ENCODE measurements around the gene LRFN3. TPM values are rescaled to one million over a fixed set of nuclear protein-coding genes. Genes with fewer than 3 reads are reported as not detected.

Gene LRFN3
- total and polyA plus RNA-seq, 2 donors (not counting 1 experiment from before 2014, with no cell fraction given) = 2.2 to 2.6 TPM

Other genes with a start within 250 kb of the LRFN3 start
- not detected in 2 replicates for gene ZBTB32, start 231.8 kb upstream of the LRFN3 start, total RNA-seq
- not detected in 2 replicates for gene ZBTB32, start 231.8 kb upstream of the LRFN3 start, polyA plus RNA-seq
- gene KMT2B, start 218.4 kb upstream of the LRFN3 start, total RNA-seq = 3.9 and 5.4 TPM in 2 replicates
- 7.4 and 12.5 TPM in 2 replicates for gene KMT2B, start 218.4 kb upstream of the LRFN3 start, polyA plus RNA-seq
- gene IGFLR1, start 193.9 kb upstream of the LRFN3 start, total RNA-seq = 0.17 and 0.51 TPM in 2 replicates
- 0.75 and 2.1 TPM in 2 replicates for gene IGFLR1, start 193.9 kb upstream of the LRFN3 start, polyA plus RNA-seq
- 5.9 and 9.1 TPM in 2 replicates for gene U2AF1L4, start 191.0 kb upstream of the LRFN3 start, total RNA-seq
- 11.9 and 13.8 TPM in 2 replicates for gene U2AF1L4, start 191.0 kb upstream of the LRFN3 start, polyA plus RNA-seq
- 15.7 and 16.0 TPM in 2 replicates for gene PSENEN, start 190.7 kb upstream of the LRFN3 start, total RNA-seq
- 31.4 and 35.5 TPM in 2 replicates for gene PSENEN, start 190.7 kb upstream of the LRFN3 start, polyA plus RNA-seq
- 6.4 and 10.0 TPM in 2 replicates for gene LIN37, start 187.8 kb upstream of the LRFN3 start, total RNA-seq
- 8.5 and 10.3 TPM in 2 replicates for gene LIN37, start 187.8 kb upstream of the LRFN3 start, polyA plus RNA-seq
- gene HSPB6, start 179.3 kb upstream of the LRFN3 start, total RNA-seq = 47.8 and 54.3 TPM in 2 replicates
- gene HSPB6, start 179.3 kb upstream of the LRFN3 start, polyA plus RNA-seq = 53.1 and 71.0 TPM in 2 replicates
- 2.6 and 3.8 TPM in 2 replicates for gene PROSER3, start 178.2 kb upstream of the LRFN3 start, total RNA-seq
- 8.1 and 12.9 TPM in 2 replicates for gene PROSER3, start 178.2 kb upstream of the LRFN3 start, polyA plus RNA-seq
- 2.1 and 2.3 TPM in 2 replicates for gene ARHGAP33, start 160.8 kb upstream of the LRFN3 start, total RNA-seq
- 0.58 and 1.7 TPM in 2 replicates for gene ARHGAP33, start 160.8 kb upstream of the LRFN3 start, polyA plus RNA-seq
- not detected in 2 replicates for gene PRODH2, start 123.5 kb upstream of the LRFN3 start, total RNA-seq
- not detected in 2 replicates for gene PRODH2, start 123.5 kb upstream of the LRFN3 start, polyA plus RNA-seq
- not detected in 2 replicates for gene NPHS1, start 83.9 kb upstream of the LRFN3 start, total RNA-seq
- gene NPHS1, start 83.9 kb upstream of the LRFN3 start, polyA plus RNA-seq = not detected in 2 replicates
- gene KIRREL2, start 79.5 kb upstream of the LRFN3 start, total RNA-seq = under 0.01 TPM in 1 of 2 replicates, not detected in the other
- gene KIRREL2, start 79.5 kb upstream of the LRFN3 start, polyA plus RNA-seq = not detected in 2 replicates
- 0.99 and 2.6 TPM in 2 replicates for gene APLP1, start 67.8 kb upstream of the LRFN3 start, total RNA-seq
- 3.7 and 4.1 TPM in 2 replicates for gene APLP1, start 67.8 kb upstream of the LRFN3 start, polyA plus RNA-seq
- 2.3 and 2.6 TPM in 2 replicates for gene NFKBID, start 35.8 kb upstream of the LRFN3 start, total RNA-seq
- gene NFKBID, start 35.8 kb upstream of the LRFN3 start, polyA plus RNA-seq = 1.2 and 2.4 TPM in 2 replicates
- 1.0 and 2.0 TPM in 2 replicates for gene HCST, start 33.8 kb upstream of the LRFN3 start, total RNA-seq
- gene HCST, start 33.8 kb upstream of the LRFN3 start, polyA plus RNA-seq = 0.14 and 0.16 TPM in 2 replicates
- gene TYROBP, start 28.1 kb upstream of the LRFN3 start, total RNA-seq = 0.26 TPM in 1 of 2 replicates, not detected in the other
- not detected in 2 replicates for gene TYROBP, start 28.1 kb upstream of the LRFN3 start, polyA plus RNA-seq
- 7.8 and 11.8 TPM in 2 replicates for gene SDHAF1, start 58.8 kb downstream of the LRFN3 start, total RNA-seq
- gene SDHAF1, start 58.8 kb downstream of the LRFN3 start, polyA plus RNA-seq = 5.6 and 6.4 TPM in 2 replicates
- gene SYNE4, start 72.4 kb downstream of the LRFN3 start, total RNA-seq = under 0.01 and 0.17 TPM in 2 replicates
- 0.07 and 0.12 TPM in 2 replicates for gene SYNE4, start 72.4 kb downstream of the LRFN3 start, polyA plus RNA-seq
- 12.8 and 20.1 TPM in 2 replicates for gene ALKBH6, start 77.8 kb downstream of the LRFN3 start, total RNA-seq
- 19.5 and 21.0 TPM in 2 replicates for gene ALKBH6, start 77.8 kb downstream of the LRFN3 start, polyA plus RNA-seq
- 8.2 and 19.8 TPM in 2 replicates for gene CLIP3, start 96.5 kb downstream of the LRFN3 start, total RNA-seq
- gene CLIP3, start 96.5 kb downstream of the LRFN3 start, polyA plus RNA-seq = 14.7 and 15.0 TPM in 2 replicates
- gene THAP8, start 117.9 kb downstream of the LRFN3 start, total RNA-seq = 3.6 and 5.1 TPM in 2 replicates
- gene THAP8, start 117.9 kb downstream of the LRFN3 start, polyA plus RNA-seq = 3.8 and 4.6 TPM in 2 replicates
- 0.26 and 2.8 TPM in 2 replicates for gene WDR62, start 118.5 kb downstream of the LRFN3 start, total RNA-seq
- gene WDR62, start 118.5 kb downstream of the LRFN3 start, polyA plus RNA-seq = 1.1 and 6.3 TPM in 2 replicates
- not detected in 2 replicates for gene OVOL3, start 174.8 kb downstream of the LRFN3 start, total RNA-seq
- not detected in 2 replicates for gene OVOL3, start 174.8 kb downstream of the LRFN3 start, polyA plus RNA-seq
- gene POLR2I, start 178.5 kb downstream of the LRFN3 start, total RNA-seq = 96.8 and 97.6 TPM in 2 replicates
- gene POLR2I, start 178.5 kb downstream of the LRFN3 start, polyA plus RNA-seq = 36.1 and 58.4 TPM in 2 replicates
- 173 and 249 TPM in 2 replicates for gene TBCB, start 179.1 kb downstream of the LRFN3 start, total RNA-seq
- gene TBCB, start 179.1 kb downstream of the LRFN3 start, polyA plus RNA-seq = 194 and 217 TPM in 2 replicates
- gene CAPNS1, start 203.7 kb downstream of the LRFN3 start, total RNA-seq = 263 and 466 TPM in 2 replicates
- gene CAPNS1, start 203.7 kb downstream of the LRFN3 start, polyA plus RNA-seq = 1,189 and 1,351 TPM in 2 replicates
- gene COX7A1, start 216.1 kb downstream of the LRFN3 start, total RNA-seq = 30.0 and 77.9 TPM in 2 replicates
- 17.8 and 42.5 TPM in 2 replicates for gene COX7A1, start 216.1 kb downstream of the LRFN3 start, polyA plus RNA-seq

All from fibroblast of lung (primary cell).